ENCODE results near the gene PTGFRN.

The PTGFRN gene

DNA sequence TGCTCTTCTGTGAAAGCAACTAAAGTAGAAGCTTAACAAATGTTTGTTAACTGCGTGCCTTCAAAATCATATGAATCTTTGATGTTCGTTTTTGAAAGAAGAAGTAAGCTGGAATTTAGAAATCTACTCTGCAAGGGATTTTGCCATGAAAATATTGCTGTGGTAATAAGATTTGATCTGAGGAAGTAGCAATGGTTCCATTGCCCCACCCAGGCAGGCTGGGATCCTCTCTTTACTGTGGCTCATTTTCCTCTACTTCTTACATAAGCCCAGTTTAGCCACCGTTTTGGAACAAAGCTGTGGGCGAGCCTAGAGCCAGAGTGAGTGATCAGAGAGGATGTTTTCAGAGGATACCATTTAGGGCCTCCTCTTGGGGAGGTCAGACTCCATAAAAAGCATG lies 20.3 kb upstream of the PTGFRN start:
- no peak for DNase-seq (ENCODE audit: low read depth in 2 of 2)

DNA sequence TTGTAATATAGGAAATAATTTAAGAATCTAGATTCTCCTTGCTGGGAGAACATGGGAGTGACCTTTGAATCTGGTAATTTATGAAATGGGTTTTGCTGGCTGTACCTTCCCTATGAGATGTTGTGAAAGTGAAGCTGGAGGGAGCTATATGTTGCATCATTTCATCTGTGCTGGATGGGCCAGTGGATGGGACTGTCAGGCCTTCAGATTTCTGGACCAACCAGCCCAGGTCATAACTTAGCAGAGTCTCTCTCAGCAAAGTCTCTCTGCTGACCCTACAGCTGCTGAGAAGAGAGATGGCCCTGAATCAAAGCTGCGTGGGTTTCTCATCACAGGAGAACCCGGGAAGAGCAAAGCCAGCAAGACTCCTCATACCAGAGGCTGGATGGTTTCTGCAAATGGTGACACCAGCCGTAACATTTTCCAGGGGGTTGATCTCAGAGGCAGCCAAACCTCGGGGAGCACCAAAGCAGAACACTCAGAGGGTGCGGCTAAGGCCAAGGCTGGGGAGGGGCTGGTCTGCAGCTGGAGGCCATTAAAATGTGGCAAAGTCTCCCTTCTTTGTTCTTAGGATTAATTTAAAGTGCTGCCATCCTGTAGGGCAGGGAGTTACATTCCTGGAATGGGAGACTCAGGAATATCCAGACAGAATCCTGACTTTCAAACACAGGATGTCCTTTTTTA lies 18.2 kb upstream of the PTGFRN start:
- DNase-seq (ENCODE audit: low read depth in 2 of 2), result no peak

- DNase-seq (ENCODE audit: low read depth in 2 of 2), result no peak
Observed at GRCh38 chr1:116895073-116895472, 14.6 kb upstream of the PTGFRN start.

DNA sequence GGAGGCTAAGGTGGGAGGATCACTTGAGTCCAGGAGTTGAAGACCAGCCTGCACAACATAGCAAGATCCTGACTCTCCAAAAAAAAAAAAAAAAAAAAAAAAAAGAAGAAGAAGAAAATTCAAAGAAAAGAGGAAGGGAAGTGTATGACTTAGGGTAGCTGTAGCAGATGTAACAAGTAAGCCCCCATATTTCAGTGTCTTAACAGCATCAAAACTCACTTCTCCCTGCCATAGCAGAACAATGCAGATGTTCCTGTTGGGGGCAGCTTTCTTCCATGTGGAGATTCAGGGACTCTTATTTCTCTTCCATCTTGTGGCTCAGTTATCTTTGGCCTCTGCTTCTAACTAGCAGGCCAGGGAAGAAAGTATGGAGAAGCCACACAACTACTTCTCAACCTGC lies 10.2 kb upstream of the PTGFRN start:
- DNase-seq (ENCODE audit: low read depth in 2 of 2), result no peak

DNA sequence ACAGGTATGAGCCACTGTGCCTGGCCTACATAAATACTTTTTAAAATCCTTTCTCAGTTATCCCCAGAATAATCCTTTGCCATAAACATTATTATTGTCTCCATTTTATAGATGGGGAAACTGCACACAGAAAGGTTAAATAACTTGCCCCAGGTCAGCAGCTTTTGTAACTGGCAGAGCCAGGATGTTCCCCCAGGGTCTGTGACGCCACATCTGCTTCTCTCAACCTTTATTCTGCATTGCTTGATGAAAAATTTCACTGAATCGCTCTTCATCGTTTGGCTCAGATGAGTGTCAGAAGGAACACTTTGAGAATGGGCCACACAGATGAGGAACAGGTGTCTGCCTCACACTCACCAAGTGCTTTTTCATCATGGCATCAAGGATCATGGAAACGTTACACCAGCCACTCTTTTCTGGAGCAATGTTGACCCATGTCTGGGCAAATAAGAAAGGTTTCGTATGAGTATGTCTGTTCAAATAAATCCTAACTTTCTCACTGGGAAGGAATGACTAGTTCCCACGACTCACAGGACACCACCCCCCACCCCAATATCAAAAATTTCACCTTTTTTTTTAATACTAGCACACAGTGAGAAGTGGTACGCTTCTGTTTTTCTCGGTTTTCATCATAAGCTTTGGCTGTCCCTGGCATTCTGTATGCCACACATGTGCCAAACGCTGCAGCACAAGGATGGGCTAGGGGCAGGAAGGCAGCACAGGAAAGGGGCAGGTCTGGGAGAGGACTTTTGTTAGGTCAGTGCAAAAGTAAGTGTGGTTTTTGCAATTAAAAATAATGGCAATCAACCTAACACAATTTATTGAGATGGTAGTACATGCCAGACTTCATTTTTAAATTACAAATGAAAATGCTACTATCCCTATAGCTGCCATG lies 9.0 kb upstream of the PTGFRN start:
- DNase-seq (ENCODE audit: low read depth in 2 of 2), result no peak

DNA sequence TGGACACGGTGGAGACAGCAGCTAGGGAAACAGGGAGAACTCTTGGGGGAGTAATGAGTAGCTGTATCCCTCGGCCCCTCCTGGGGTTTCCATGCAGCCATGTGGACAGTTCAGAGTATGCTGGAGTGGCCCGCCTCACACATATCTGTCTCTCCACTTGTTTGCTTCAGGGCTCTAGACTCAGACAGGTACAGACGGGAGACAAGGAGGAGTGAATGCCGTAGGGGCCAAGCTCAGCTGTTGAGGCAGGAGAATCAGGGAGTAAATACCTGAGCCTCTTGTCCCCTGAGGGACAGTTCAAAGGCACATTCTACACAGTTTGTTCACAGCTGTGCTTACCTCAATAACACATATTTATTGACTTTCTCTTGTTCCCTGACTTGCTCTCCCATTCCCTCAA lies 7.7 kb upstream of the PTGFRN start:
- DNase-seq (ENCODE audit: low read depth in 2 of 2), result no peak

- no peak for DNase-seq (ENCODE audit: low read depth in 2 of 2)
Observed at GRCh38 chr1:116902723-116903383, 6.9 kb upstream of the PTGFRN start.

DNA sequence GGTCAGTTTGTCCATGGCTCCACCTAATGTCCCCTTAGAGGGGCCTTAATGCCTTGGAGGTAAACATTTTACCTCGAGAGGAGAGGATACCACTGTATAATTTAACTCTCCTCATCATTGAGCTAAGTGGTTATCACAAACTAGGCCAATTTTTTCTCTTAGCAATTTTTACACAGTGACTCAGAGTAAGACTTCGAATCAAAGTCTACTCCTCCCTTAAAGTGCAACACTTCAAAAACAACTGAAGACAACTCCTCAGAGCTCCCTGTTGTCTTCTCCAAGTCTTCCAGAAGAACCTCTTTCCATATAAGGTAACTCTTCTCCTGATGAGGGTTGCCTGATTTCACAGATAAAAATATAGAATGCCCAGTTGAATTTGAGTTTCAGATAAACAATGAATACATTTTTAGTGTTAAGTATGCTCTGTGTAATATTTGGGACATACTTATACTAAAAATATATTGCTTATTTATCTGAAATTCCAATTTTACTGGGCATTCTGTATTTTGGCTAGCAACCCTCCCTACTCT lies 4.9 kb upstream of the PTGFRN start:
- DNase-seq (ENCODE audit: low read depth in 2 of 2), result no peak

GRCh38 chr1:116906812-116907211 lies 2.9 kb upstream of the PTGFRN start:
- no peak for DNase-seq (ENCODE audit: low read depth in 2 of 2)

DNA sequence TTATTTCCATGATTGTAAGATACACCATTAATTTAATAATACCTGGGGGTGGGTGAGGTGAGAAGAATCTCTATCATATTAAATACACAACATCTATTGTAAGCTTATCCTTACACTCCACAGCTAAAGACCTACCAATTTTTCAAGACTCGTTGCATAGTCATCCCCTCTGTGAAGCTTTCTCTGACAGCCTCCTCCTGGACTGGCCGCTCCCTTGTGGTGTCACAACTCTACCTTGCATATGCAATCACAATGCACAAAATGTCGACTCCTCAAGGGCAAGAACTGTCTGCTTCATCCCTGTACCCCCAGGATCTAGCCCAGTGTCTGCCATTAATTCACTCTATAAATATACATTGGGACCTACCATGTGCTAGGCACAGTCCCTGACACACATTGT lies 2.4 kb upstream of the PTGFRN start:
- DNase-seq (ENCODE audit: low read depth in 2 of 2), result no peak

GRCh38 chr1:116908266-116908665 lies 1.4 kb upstream of the PTGFRN start:
- no peak for DNase-seq (ENCODE audit: low read depth in 2 of 2)

DNA sequence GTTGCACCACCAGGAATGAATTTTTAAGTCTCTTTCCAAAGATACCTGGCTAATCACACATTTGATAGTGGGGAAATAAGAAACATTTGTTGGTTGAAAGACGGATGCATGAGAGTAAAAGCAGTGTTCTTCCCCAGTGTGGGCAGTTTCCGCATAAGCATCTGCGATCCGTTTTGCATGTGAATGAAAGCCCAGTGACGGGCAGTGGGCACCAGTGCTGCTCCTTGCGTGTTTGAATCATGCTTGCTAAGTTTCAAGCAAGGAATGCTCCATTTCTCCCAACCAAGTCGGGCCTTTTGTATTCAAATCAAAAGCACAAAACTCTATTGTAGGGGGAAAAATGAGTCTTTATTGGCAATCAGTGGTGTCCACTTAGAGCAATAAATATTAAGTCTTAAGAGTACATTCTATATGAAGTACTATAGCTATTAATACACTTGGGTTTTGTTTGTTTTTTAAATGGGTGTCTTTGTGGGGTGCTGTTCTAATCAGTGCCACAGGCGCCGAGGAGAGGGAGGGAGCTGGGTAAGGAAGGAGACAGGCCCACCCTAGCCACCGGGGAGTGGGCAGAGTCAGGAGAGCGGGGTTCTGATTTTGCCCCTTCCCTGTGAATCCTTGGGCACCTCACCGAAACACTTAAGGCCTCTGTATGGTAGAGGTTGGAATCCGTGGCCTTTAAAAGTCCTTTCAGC lies 750 bp upstream of the PTGFRN start:
- no peak for DNase-seq (ENCODE audit: low read depth in 2 of 2)

GRCh38 chr1:116910379-116911187 lies 867 bp downstream of the PTGFRN start:
- DNase-seq (ENCODE audit: low read depth in 2 of 2), result peak in 1 of 2 donors; percentile 16

DNA sequence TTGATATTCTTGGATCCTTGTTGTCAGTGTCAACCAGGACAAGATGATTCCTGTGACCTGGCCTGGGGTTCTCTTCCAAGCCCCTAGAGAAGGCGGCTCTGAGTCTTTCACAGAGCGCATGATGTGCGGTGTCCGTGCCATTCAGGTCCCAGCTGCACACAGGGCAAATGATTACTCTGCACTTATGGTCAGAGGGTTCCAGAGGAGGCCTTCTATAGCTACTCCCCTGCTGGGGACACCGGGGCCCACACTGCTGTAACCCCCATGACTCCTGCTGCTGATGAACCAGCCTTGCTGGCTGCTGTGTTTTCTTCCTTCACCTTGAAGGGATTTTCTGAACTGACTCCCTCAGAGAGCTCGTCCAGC lies 1.5 kb downstream of the PTGFRN start:
- no peak for DNase-seq (ENCODE audit: low read depth in 2 of 2)

DNA sequence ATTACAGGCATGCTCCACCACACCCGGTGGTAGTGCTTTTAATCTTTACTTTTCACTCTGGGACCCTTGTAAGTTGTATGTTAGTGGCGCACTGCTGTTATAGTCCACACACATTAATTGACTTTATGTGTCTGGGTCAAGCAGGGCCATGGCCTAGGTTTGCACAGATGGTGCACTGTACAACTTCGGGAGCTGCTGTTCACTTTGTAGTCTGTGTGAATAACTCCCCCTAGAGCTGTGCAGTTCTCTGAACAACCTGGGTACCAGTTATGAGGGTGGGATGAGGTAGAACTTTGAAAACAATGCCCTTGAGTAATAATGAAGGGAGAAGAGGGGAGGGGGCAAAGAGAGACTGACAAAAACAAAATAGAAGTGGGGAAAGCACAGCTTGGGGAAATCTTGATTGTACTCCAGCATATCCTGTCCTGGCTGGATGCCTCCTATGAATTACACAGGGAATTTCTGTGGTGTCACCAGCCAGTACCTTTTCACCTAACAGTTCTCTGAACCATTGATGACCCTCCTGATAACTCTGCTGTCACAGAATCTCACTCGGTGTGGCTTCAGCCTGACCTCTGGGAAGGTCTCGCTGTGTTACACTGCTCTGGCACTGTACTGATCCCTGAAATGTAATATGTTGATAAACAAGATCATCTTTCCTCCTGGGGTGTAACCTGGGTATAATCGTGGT lies 2.2 kb downstream of the PTGFRN start:
- DNase-seq (ENCODE audit: low read depth in 2 of 2), result no peak

DNA sequence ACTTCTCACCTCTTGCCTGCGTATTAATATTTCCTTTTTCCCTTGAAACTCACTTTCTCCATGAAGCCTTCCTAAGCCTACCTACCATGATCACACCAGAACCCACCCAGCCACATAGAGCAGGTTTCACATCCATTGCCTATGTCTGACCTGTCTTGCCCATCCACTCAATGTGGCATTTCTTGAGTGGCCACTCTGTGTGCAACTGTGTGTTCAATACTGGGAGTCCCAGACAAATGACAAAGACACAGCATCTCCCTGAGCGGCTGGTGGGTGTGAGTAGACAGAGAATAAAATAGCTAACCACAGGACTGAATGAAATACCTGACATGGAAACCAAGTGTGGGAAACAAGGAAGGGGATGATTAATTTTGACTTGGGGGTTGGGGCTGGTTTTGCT lies 3.1 kb downstream of the PTGFRN start:
- no peak for DNase-seq (ENCODE audit: low read depth in 2 of 2)

DNA sequence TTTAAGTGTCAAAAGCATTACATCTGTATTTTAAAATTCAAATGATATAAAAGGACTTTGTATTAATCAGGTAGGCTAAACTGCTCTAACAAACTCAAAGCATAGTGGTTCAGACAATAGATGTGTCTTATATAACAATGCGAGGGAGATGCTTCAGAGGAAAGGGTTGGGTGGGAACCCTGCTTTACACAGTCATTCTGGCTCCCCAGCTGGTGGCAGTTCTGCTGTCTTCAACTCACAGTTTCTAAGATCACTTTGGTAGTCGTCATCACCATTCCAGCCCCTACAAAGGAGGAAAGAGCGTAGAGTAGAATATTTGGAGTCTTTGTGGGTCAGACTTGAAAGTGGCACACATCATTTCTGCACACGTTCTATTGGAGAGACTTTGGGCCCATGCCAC lies 4.2 kb downstream of the PTGFRN start:
- no peak for DNase-seq (ENCODE audit: low read depth in 2 of 2)

- DNase-seq (ENCODE audit: low read depth in 2 of 2), result no peak
Observed at GRCh38 chr1:116914667-116915066, 5.0 kb downstream of the PTGFRN start.

DNA sequence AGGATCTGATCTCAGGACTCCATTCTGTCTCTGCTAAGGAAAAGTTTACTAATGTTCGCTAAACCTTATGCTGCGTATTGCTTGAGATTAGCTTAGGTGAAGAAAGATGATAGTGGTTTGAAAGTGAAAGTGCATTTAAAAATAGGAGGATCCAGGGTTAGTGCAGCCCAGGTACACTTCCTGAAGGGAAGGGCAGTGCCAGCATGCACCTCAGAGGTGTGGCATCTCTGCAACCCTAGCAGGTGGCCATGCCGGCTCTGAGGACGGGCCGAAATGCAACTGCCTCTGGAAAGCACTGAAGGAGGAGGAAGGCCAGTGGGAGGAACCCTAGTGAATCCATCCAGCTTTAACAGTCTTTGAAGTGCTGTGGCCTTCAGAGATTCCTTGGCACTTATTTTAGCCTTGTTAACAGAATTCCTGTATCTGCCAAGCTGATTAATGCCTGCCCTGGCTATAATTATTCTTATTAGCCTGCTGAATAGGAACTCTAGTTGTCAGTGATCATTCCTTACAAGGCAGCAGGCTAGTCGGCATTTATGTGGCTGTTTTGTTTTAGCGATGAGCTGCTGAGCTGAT lies 5.5 kb downstream of the PTGFRN start:
- DNase-seq (ENCODE audit: low read depth in 2 of 2), result no peak

- DNase-seq (ENCODE audit: low read depth in 2 of 2), result no peak
Observed at GRCh38 chr1:116916002-116916401, 6.3 kb downstream of the PTGFRN start.
